BE2C (cell line): ENCODE measurements around the gene SPINK8. TPM values are rescaled to one million over a fixed set of nuclear protein-coding genes. Genes with fewer than 3 reads are reported as not detected.
"Not testable (repeated sequence)": the region's sequence is repeated elsewhere in the genome, so short reads cannot be mapped to it uniquely, and the experiment has no call there.

Source experiments
- DNase-seq: peaks from one replicate; pipeline ENCODE4 v3.0.0-alpha.2; 2020
- H3K27me3 ChIP-seq: fragments of 250-450 bp; sonication (Bioruptor Pico); 2 replicates; pipeline ENCODE4 v1.5.1; 2020; ENCODE audit warnings: mild to moderate bottlenecking
- H3K36me3 ChIP-seq: fragments of 250-450 bp; sonication (Bioruptor Pico); 2 replicates; pipeline ENCODE4 v1.5.1; 2020; ENCODE audit warnings: mild to moderate bottlenecking
- H3K4me1 ChIP-seq: fragments of 250-450 bp; sonication (Bioruptor Pico); 2 replicates; pipeline ENCODE4 v1.5.1; 2020
- H3K4me3 ChIP-seq: 2 replicates; pipeline ENCODE4 v1.5.1; 2011; ENCODE audit warnings: low read depth, low read length
- H3K9me3 ChIP-seq: fragments of 250-450 bp; sonication (Bioruptor Pico); 2 replicates; pipeline ENCODE4 v1.5.1; 2020
- polyA plus RNA-seq: library from polyadenylated mRNA; unstranded; fragments of >200 nt; gene quantifications from one replicate; pipeline ENCODE4 v1.2.1, GENCODE V29; 2012; ENCODE audit warnings: low read depth, missing spikeins; ENCODE audit not compliant: insufficient read length, insufficient read depth
- TF ChIP-seq, protein P1 (sequence below): IDR thresholded peaks from 2 replicates; pipeline ENCODE4 v1.5.1; 2012; ENCODE audit warnings: mild to moderate bottlenecking, low read depth, low read length

Gene SPINK8
- polyA plus RNA-seq: not detected

- H3K9me3 ChIP-seq, H3K4me3 ChIP-seq, DNase-seq, H3K27me3 ChIP-seq, H3K36me3 ChIP-seq, H3K4me1 ChIP-seq: not testable (repeated sequence)
These were observed at the start of gene SPINK8 for GRCh38 chr3:48333346-48334245. Gene SPINK8, minus strand, starts transcription at chr3:48333661. Its CDS starts 5,320 bp downstream, at chr3:48328341.

DNA sequence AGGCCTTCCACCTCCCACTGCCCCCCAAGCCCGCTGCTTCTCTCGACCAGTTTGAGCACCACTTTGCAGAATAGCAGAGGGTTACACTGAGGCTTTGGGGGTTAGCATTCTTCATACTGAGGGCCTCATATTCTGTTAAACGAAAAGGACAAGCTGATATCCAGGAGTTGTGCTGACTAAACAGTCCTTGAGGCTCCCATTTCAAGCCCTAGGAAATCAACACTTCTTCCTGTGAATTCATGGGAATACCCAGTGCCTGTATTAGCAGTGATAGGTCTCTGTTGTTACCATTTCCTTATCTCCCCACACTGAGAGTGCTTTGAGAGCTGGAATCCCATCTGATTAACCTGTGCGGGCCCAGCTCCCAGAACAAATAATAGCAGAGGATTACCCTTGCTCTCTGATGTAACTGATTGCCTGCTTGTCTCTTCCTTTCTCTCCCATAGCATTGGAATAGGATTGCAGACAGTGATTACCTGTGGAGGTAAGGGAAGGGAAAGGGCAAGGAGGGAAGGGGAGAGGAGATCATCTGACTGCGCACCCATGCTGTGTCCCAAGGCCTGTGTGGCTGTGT, 39.5 kb upstream of the SPINK8 start:
- no peak overlapping the region for H3K4me3 ChIP-seq
- H3K27me3 ChIP-seq: no peaks in the 10 kb centered on the region
- TF ChIP-seq, protein P1, sequence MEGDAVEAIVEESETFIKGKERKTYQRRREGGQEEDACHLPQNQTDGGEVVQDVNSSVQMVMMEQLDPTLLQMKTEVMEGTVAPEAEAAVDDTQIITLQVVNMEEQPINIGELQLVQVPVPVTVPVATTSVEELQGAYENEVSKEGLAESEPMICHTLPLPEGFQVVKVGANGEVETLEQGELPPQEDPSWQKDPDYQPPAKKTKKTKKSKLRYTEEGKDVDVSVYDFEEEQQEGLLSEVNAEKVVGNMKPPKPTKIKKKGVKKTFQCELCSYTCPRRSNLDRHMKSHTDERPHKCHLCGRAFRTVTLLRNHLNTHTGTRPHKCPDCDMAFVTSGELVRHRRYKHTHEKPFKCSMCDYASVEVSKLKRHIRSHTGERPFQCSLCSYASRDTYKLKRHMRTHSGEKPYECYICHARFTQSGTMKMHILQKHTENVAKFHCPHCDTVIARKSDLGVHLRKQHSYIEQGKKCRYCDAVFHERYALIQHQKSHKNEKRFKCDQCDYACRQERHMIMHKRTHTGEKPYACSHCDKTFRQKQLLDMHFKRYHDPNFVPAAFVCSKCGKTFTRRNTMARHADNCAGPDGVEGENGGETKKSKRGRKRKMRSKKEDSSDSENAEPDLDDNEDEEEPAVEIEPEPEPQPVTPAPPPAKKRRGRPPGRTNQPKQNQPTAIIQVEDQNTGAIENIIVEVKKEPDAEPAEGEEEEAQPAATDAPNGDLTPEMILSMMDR: no peak
- no peaks in the 10 kb centered on the region; the same call in 1 of the 2 replicates for H3K4me1 ChIP-seq
- no peak for DNase-seq
- no peaks in the 10 kb centered on the region for H3K9me3 ChIP-seq
- H3K36me3 ChIP-seq: no peaks in the 10 kb centered on the region

- no peaks in the 10 kb centered on the region for H3K9me3 ChIP-seq
- no peak for DNase-seq
- TF ChIP-seq, protein P1: no peak
- no peaks in the 10 kb centered on the region; the same call in 1 of the 2 replicates for H3K4me1 ChIP-seq
- H3K4me3 ChIP-seq: no peak overlapping the region
- H3K36me3 ChIP-seq: no peaks in the 10 kb centered on the region
- no peaks in the 10 kb centered on the region for H3K27me3 ChIP-seq
These were observed 38.9 kb upstream of the SPINK8 start for GRCh38 chr3:48372377-48372770.

DNA sequence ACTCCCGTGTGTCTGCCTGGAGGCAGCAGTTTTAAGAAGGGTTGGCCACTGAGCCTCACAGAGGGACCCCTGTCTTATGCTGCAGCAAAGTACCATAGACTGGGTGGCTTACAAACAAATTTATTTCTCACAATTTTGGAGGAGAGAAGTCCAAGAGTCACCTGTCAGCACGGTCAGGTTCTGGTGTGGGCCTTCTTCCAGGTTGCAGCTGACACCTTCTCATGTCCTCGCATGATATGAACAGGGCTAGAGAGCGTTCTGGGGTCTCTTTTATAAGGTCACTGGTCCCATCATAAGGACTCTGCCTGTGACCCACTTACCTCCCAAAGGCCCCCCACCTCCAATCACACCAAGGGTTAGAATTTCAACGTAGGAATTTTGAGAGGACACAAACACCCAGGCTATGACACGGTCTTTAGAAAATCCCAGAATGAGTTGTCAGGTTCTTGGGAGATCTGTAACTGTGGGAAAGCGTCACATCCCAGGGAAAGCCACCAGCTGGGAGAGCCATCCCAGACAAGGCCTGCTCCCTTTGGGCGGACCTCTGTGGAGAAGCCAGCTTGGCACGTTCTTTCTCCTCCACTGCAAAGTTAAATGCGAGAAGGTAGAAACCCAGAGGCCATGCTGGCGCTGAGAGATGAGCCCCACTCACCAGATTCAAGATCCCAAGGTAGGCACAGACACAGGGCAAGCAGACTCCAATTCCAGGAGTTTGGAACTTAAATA, 38.4 kb upstream of the SPINK8 start, which contains the start of gene FBXW12:
Gene FBXW12, plus strand, starts transcription at position 569 of the 726 bp plus-strand sequence. CDS start 549 bp downstream, outside the sequence.
- no peaks in the 10 kb centered on the region for H3K36me3 ChIP-seq
- no peaks in the 10 kb centered on the region; the same call in 1 of the 2 replicates for H3K4me1 ChIP-seq
- TF ChIP-seq, protein P1: no peak
- H3K27me3 ChIP-seq: no peaks in the 10 kb centered on the region
- no peaks in the 10 kb centered on the region for H3K9me3 ChIP-seq
- H3K4me3 ChIP-seq: no peak within 1 kb of the TSS
- no peak for DNase-seq

DNA sequence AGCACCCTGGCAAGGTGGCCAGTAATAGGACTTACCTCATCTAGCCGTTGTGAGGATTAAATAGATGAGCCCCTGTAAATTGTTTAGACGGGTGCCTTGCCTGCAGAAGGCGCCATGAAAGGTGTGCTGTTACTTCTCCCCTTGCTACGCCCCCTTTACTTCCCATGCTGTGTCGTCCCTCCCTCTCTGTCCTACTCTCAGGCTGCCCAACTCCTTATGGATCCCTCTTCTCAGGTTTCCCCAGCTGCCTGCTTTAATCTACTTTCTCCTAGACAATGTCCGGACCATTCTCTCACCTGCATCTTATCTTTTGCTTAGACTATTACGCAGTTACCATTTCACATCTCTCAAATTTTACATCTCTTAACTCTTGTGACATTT, 36.9 kb upstream of the SPINK8 start:
- TF ChIP-seq, protein P1: no peak
- Histone ChIP-seq H3K4me1 (no peaks in the 10 kb centered on the region; the same call in 1 of the 2 replicates), H3K27me3 (no peaks in the 10 kb centered on the region), H3K36me3 (no peaks in the 10 kb centered on the region), H3K9me3 (no peaks in the 10 kb centered on the region), H3K4me3 (no peak overlapping the region)
- no peak for DNase-seq

DNA sequence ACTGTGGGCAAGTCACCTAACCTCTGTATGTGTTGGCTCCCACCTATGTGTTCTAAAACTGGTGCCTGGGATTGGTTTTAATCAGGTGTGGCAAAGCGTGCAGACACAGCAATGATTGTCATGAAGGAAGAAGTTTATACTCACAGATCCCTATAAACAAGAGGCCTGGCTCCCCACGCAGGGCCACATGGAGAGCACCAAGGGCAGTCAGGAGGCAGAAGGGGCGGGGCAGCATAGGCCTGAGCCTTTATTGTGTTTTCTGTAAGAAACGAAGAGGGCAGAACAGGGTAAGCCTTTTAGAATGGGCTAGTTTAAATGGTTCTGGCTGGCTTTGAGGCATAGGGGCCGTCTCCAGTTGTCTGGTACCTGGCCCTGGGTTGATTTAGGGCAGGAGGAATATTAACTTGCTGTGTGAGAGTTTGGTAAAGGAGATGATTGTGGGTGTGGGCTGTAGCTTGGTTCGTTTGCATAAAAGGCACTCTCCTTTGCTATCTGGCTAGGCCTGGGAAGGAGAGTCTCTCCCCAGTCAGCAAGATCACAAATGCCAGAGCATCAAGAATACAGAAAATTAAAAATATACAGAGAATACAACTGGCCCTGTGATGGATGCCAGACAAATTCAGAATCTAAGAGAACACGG, 36.4 kb upstream of the SPINK8 start:
- Histone ChIP-seq H3K4me3 (no peak overlapping the region), H3K4me1 (no peaks in the 10 kb centered on the region; the same call in 1 of the 2 replicates), H3K9me3 (no peaks in the 10 kb centered on the region), H3K27me3 (no peaks in the 10 kb centered on the region), H3K36me3 (no peaks in the 10 kb centered on the region)
- TF ChIP-seq, protein P1: no peak
- no peak for DNase-seq
